K562 (cell line): ENCODE measurements around the gene ANKH. TPM values are rescaled to one million over a fixed set of nuclear protein-coding genes. Genes with fewer than 3 reads are reported as not detected.
A peak's percentile ranks its signal among the peaks of the same experiment; 100 is the strongest.

ENCODE experiments used
- BRD4 ChIP-seq: fragments of 200-600 bp; sonication (generic); IDR thresholded peaks from 2 replicates; pipeline ENCODE4 v1.6.1; 2017; ENCODE audit warnings: inconsistent platforms
- BRF1 ChIP-seq: IDR thresholded peaks from 3 replicates; pipeline ENCODE4 v1.6.1; 2011; ENCODE audit warnings: borderline replicate concordance, mild to moderate bottlenecking; ENCODE audit not compliant: insufficient read length; ENCODE audit errors: extremely low read depth
- CBFB ChIP-seq: sonication (generic); formaldehyde crosslinking; IDR thresholded peaks from 2 replicates; pipeline ENCODE4 v1.4.0; 2020; ENCODE audit warnings: mild to moderate bottlenecking, missing genetic modification reagents
- CEBPB ChIP-seq: fragments of 450-650 bp; IDR thresholded peaks from 2 replicates; pipeline ENCODE4 v1.6.1; 2016; ENCODE audit warnings: missing genetic modification characterization, missing compliant biosample characterization
- CHD2 ChIP-seq: IDR thresholded peaks from 2 replicates; pipeline ENCODE4 v1.6.1; 2011; ENCODE audit warnings: low read depth, low read length
- CREBBP ChIP-seq: IDR thresholded peaks from one replicate; pipeline ENCODE4 v1.6.1; 2012; ENCODE audit warnings: low read depth, mild to moderate bottlenecking, control low read depth, inconsistent platforms, low read length
- FOXA3 ChIP-seq, 2 experiments: fragments of 450-650 bp in 1 of 2; sonication (generic) in 1 of 2; formaldehyde crosslinking; IDR thresholded peaks in 1 of 2; conservative IDR thresholded peaks in 1 of 2; 2 replicates each; pipeline versions ENCODE4 v1.4.0 to v1.8.0; 2020 to 2022; ENCODE audit warnings: mild to moderate bottlenecking in 2 of 2, missing genetic modification reagents in 1 of 2
- GATAD2B ChIP-seq: fragments of 450-650 bp; IDR thresholded peaks from 2 replicates; pipeline ENCODE4 v1.6.1; 2017; ENCODE audit warnings: mild to moderate bottlenecking, borderline replicate concordance
- MYC ChIP-seq, 2 experiments: fragments of 250-450 bp in 1 of 2; sonication (Bioruptor Pico) in 1 of 2; IDR thresholded peaks; 2 replicates each; pipeline versions ENCODE4 v1.5.1 to v1.6.1; 2012 to 2021; ENCODE audit warnings: low read depth in 2 of 2, borderline replicate concordance in 1 of 2, improper control_type of control experiment in 1 of 2, low read length in 1 of 2, mild to moderate bottlenecking in 1 of 2, moderate library complexity in 1 of 2
- PHB ChIP-seq: fragments of 250-450 bp; sonication (Bioruptor Pico); IDR thresholded peaks from 2 replicates; pipeline ENCODE4 v1.5.0; 2021
- RBM15 ChIP-seq: fragments of 200-400 bp; formaldehyde crosslinking; IDR thresholded peaks from 2 replicates; pipeline ENCODE4 v1.6.1; 2018; ENCODE audit warnings: mild to moderate bottlenecking, low read length, moderate library complexity; ENCODE audit not compliant: insufficient read depth
- RFX5 ChIP-seq: IDR thresholded peaks from 2 replicates; pipeline ENCODE4 v1.6.1; 2011; ENCODE audit warnings: low read depth, mild to moderate bottlenecking, improper control_type of control experiment, low read length
- SRSF7 ChIP-seq: fragments of 200-400 bp; formaldehyde crosslinking; optimal IDR thresholded peaks from 2 replicates; pipeline ENCODE3; 2017; ENCODE audit warnings: mild to moderate bottlenecking, low read depth, low read length
- ZNF75A ChIP-seq: fragments of 450-650 bp; formaldehyde crosslinking; IDR thresholded peaks from 2 replicates; pipeline ENCODE4 v1.4.0; 2020; ENCODE audit warnings: mild to moderate bottlenecking
- polyA plus RNA-seq, 8 experiments: library from polyadenylated mRNA; depleted of rRNA in 4 of 8; stranded (reverse) in 5 of 8; unstranded in 3 of 8; fragments of >200 nt; fragmentation: Nextera tagmentation in 2 of 8; fragmentation: Illumina TruSeq in 1 of 8; extraction: Ambion mirVana in 2 of 8; extraction: Trizol in 1 of 8; gene quantifications; 2 replicates each; pipeline versions ENCODE4 v1.2.1 to v1.2.3, GENCODE V29; 2011 to 2014; ENCODE audit warnings: inconsistent platforms in 1 of 8, missing spikeins in 1 of 8
- total RNA-seq, 7 experiments: library from RNA; depleted of rRNA in 6 of 7; stranded (reverse); fragments of >200 nt in 6 of 7; fragmentation: Illumina TruSeq in 2 of 7; extraction: Trizol in 2 of 7; gene quantifications; 2 replicates each; pipeline versions ENCODE4 v1.2.1 to v1.2.3, GENCODE V29; 2011 to 2021; ENCODE audit warnings: low replicate concordance in 1 of 7
- TF ChIP-seq, protein P1 (sequence below): fragments of 450-650 bp; formaldehyde crosslinking; IDR thresholded peaks from 2 replicates; pipeline ENCODE4 v1.4.0; 2020; ENCODE audit warnings: mild to moderate bottlenecking, moderate library complexity
- TF ChIP-seq, protein P2 (sequence below): fragments of 450-650 bp; IDR thresholded peaks from 2 replicates; pipeline ENCODE4 v1.7.0; 2016; ENCODE audit warnings: borderline replicate concordance
- TF ChIP-seq, protein P3 (sequence below): fragments of 250-450 bp; sonication (Bioruptor Pico); IDR thresholded peaks from 2 replicates; pipeline ENCODE4 v1.5.0; 2021; ENCODE audit warnings: mild to moderate bottlenecking, borderline replicate concordance

ANKH gene
- total and polyA plus RNA-seq, 9 of the 15 experiments (the other 6 are each of a cell fraction or from before 2014, with no cell fraction given) = 0.79 to 12.2 (median 4.5) TPM

DNA sequence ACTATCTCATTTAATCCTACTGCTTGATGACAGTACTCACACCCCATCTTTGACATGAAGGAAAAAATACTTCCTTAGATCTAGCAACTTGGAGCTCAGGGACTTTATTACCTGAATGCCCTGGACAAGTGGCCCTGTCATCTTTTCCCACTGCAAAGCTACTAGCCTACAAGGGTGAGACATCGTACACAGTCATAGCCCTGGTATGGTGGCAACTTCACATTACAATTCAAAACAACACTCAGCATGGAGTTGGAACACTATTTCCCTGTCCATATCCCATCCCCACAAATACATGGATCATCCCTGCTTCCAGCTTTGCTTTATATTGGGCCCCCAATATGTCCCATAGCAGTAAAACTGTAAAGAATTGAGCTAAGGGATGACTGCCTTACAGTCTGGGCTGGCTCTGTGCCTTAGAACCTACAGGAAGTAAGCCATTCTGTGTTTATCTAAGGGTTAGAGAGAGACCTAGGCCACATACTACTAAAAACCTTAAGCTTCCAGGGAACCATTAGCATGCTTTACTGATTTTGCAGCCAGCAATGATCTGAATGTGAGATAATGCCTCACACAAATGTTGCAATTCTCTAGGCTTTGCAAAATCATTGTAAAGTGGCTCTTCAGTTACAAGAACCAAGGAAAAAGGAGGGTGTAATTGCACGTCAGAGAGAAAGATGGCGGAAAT, 151.2 kb downstream of the ANKH start (continued):
- TF ChIP-seq MYC (IDR thresholded peaks at IDR 0.05; ENCODE audit: low read depth, low read length) = no peak
- no peak for TF ChIP-seq MYC (CRISPR knock-in tag; IDR thresholded peaks at IDR 0.05; ENCODE audit: borderline replicate concordance, low read depth)
- TF ChIP-seq, protein P1, sequence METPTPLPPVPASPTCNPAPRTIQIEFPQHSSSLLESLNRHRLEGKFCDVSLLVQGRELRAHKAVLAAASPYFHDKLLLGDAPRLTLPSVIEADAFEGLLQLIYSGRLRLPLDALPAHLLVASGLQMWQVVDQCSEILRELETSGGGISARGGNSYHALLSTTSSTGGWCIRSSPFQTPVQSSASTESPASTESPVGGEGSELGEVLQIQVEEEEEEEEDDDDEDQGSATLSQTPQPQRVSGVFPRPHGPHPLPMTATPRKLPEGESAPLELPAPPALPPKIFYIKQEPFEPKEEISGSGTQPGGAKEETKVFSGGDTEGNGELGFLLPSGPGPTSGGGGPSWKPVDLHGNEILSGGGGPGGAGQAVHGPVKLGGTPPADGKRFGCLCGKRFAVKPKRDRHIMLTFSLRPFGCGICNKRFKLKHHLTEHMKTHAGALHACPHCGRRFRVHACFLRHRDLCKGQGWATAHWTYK (CRISPR knock-in tag) = no peak
- TF ChIP-seq CREBBP = no peak
- TF ChIP-seq BRD4 = no peak
- TF ChIP-seq RBM15 = no peak
- TF ChIP-seq CBFB (CRISPR knock-in tag) = no peak
- no peak for TF ChIP-seq CHD2
- TF ChIP-seq, protein P2, sequence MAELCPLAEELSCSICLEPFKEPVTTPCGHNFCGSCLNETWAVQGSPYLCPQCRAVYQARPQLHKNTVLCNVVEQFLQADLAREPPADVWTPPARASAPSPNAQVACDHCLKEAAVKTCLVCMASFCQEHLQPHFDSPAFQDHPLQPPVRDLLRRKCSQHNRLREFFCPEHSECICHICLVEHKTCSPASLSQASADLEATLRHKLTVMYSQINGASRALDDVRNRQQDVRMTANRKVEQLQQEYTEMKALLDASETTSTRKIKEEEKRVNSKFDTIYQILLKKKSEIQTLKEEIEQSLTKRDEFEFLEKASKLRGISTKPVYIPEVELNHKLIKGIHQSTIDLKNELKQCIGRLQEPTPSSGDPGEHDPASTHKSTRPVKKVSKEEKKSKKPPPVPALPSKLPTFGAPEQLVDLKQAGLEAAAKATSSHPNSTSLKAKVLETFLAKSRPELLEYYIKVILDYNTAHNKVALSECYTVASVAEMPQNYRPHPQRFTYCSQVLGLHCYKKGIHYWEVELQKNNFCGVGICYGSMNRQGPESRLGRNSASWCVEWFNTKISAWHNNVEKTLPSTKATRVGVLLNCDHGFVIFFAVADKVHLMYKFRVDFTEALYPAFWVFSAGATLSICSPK = no peak
- TF ChIP-seq GATAD2B = no peak
- TF ChIP-seq ZNF75A (CRISPR knock-in tag) = 0 out of 2 replicates have a peak, but pooled peaks have one; percentile 22
- peak; percentile 88 for TF ChIP-seq CEBPB
- TF ChIP-seq SRSF7 = no peak
- TF ChIP-seq PHB (CRISPR knock-in tag) = no peak
- TF ChIP-seq, protein P3, sequence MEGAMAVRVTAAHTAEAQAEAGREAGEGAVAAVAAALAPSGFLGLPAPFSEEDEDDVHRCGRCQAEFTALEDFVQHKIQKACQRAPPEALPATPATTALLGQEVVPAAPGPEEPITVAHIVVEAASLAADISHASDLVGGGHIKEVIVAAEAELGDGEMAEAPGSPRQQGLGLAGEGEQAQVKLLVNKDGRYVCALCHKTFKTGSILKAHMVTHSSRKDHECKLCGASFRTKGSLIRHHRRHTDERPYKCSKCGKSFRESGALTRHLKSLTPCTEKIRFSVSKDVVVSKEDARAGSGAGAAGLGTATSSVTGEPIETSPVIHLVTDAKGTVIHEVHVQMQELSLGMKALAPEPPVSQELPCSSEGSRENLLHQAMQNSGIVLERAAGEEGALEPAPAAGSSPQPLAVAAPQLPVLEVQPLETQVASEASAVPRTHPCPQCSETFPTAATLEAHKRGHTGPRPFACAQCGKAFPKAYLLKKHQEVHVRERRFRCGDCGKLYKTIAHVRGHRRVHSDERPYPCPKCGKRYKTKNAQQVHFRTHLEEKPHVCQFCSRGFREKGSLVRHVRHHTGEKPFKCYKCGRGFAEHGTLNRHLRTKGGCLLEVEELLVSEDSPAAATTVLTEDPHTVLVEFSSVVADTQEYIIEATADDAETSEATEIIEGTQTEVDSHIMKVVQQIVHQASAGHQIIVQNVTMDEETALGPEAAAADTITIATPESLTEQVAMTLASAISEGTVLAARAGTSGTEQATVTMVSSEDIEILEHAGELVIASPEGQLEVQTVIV (CRISPR knock-in tag) = no peak
- no peak for TF ChIP-seq BRF1
- 0 out of 4 replicates have a peak, but pooled peaks of 1 of the 2 experiments have one; percentile 37 for TF ChIP-seq FOXA3 (CRISPR knock-in tag; conservative IDR thresholded peaks at IDR 0.05 in 1 of 2, IDR thresholded peaks at IDR 0.05 in 1 of 2)
- TF ChIP-seq RFX5 = no peak
- TF ChIP-seq, all 486 proteins: peak for 4
